Suprapubic skin (tissue), 4 donors: Measurements from ENCODE around the gene RAB3C. TPM values are rescaled to one million over a fixed set of nuclear protein-coding genes. Genes with fewer than 3 reads are reported as not detected.
"Not testable (repeated sequence)": the region's sequence is repeated elsewhere in the genome, so short reads cannot be mapped to it uniquely, and the experiment has no call there.

Experiments
- DNase-seq, 2 donors: peaks; one replicate each; pipeline ENCODE4 v3.0.0-alpha.2; 2019; ENCODE audit warnings: low spot score in 2 of 2
- H3K27ac ChIP-seq: fragments of 200-600 bp; sonication (generic); one replicate; pipeline ENCODE4 v1.5.1; 2019
- H3K27me3 ChIP-seq: fragments of 200-600 bp; sonication (generic); one replicate; pipeline ENCODE4 v1.5.1; 2019
- H3K36me3 ChIP-seq: fragments of 200-600 bp; sonication (generic); one replicate; pipeline ENCODE4 v1.5.1; 2019
- H3K4me1 ChIP-seq: fragments of 200-600 bp; sonication (generic); one replicate; pipeline ENCODE4 v1.5.1; 2019
- H3K4me3 ChIP-seq: fragments of 200-600 bp; sonication (generic); one replicate; pipeline ENCODE4 v1.5.1; 2019; ENCODE audit warnings: mild to moderate bottlenecking
- H3K9me3 ChIP-seq: fragments of 200-600 bp; sonication (generic); one replicate; pipeline ENCODE4 v1.5.1; 2019
- EP300 ChIP-seq: sonication (generic); formaldehyde crosslinking; IDR thresholded peaks from one replicate; pipeline ENCODE4 v1.6.1; 2017; ENCODE audit warnings: antibody characterized with exemption
- POLR2A ChIP-seq, 2 donors: fragments of 450-650 bp; IDR thresholded peaks; one replicate each; pipeline ENCODE4 v1.6.1; 2017; ENCODE audit warnings: antibody characterized with exemption in 2 of 2, mild to moderate bottlenecking in 2 of 2, moderate library complexity in 2 of 2
- POLR2AphosphoS5 ChIP-seq, 3 donors: sonication (generic); formaldehyde crosslinking; IDR thresholded peaks; one replicate each; pipeline ENCODE4 v1.6.1; 2017; ENCODE audit warnings: antibody characterized with exemption in 3 of 3
- WGBS: methylation state at CpG from one replicate; pipeline ENCODE4 v1.1.5; 2018; 5-methylcytosine and 5-hydroxymethylcytosine counted together
- total RNA-seq, 4 donors: library from RNA; depleted of rRNA; stranded (reverse); fragments of >200 nt; gene quantifications; one replicate each; pipeline ENCODE4 v1.1.0, GENCODE V29; 2016
- TF ChIP-seq, protein P1 (sequence below), 2 donors: fragments of 200-600 bp in 1 of 2; fragments of 450-650 bp in 1 of 2; sonication (generic) in 1 of 2; IDR thresholded peaks; one replicate each; pipeline ENCODE4 v1.5.1; 2016 to 2019; ENCODE audit warnings: antibody characterized with exemption in 2 of 2, mild to moderate bottlenecking in 1 of 2, moderate library complexity in 1 of 2

RAB3C gene
- total RNA-seq, 4 donors from 2014 or later, result 0.08 to 1.1 (median 0.27) TPM

GRCh38 chr5:58565033-58565432, 17.8 kb upstream of the RAB3C start:
- H3K36me3 ChIP-seq, result no peaks in the 10 kb centered on the region
- no peaks in the 10 kb centered on the region for H3K27me3 ChIP-seq
- WGBS, result 91% methylated on average over 4 of the region's 4 CpGs
- H3K9me3 ChIP-seq, result no peaks in the 10 kb centered on the region
- DNase-seq, result no peak
- no peak overlapping the region for H3K27ac ChIP-seq
- H3K4me3 ChIP-seq, result no peak overlapping the region
- no peaks in the 10 kb centered on the region for H3K4me1 ChIP-seq
- TF ChIP-seq POLR2AphosphoS5 (IDR thresholded peaks at IDR 0.05) (no peak), POLR2A (IDR thresholded peaks at IDR 0.05) (no peak), EP300 (no peak)
- TF ChIP-seq, protein P1, sequence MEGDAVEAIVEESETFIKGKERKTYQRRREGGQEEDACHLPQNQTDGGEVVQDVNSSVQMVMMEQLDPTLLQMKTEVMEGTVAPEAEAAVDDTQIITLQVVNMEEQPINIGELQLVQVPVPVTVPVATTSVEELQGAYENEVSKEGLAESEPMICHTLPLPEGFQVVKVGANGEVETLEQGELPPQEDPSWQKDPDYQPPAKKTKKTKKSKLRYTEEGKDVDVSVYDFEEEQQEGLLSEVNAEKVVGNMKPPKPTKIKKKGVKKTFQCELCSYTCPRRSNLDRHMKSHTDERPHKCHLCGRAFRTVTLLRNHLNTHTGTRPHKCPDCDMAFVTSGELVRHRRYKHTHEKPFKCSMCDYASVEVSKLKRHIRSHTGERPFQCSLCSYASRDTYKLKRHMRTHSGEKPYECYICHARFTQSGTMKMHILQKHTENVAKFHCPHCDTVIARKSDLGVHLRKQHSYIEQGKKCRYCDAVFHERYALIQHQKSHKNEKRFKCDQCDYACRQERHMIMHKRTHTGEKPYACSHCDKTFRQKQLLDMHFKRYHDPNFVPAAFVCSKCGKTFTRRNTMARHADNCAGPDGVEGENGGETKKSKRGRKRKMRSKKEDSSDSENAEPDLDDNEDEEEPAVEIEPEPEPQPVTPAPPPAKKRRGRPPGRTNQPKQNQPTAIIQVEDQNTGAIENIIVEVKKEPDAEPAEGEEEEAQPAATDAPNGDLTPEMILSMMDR (IDR thresholded peaks at IDR 0.05), result no peak

DNA sequence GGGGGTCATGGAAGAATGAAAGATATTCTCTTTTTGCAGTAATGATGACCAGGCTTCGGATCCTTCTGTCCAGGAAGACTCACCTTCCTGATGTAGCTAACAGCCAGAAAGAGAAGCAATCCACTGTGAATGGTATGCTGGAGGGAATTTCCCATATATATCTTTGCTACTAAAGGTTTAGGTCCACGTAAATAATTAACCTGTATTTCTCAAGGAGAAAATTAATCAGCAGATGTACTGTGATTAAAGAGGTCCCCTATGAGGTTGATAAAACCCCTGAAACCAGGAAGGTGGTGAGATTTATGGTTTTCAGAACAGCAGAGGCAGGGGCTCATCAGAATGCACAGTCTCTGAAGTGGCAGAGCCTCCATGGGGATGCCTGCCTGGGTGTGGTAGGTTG, 11.4 kb upstream of the RAB3C start:
- Histone ChIP-seq H3K27me3 (no peaks in the 10 kb centered on the region), H3K9me3 (no peaks in the 10 kb centered on the region), H3K27ac (no peak overlapping the region), H3K4me1 (no peaks in the 10 kb centered on the region), H3K4me3 (no peak overlapping the region), H3K36me3 (no peaks in the 10 kb centered on the region)
- TF ChIP-seq, protein P1 (IDR thresholded peaks at IDR 0.05), result no peak
- no peak for TF ChIP-seq EP300
- TF ChIP-seq POLR2AphosphoS5 (IDR thresholded peaks at IDR 0.05), result no peak
- TF ChIP-seq POLR2A (IDR thresholded peaks at IDR 0.05), result no peak
- DNase-seq, result no peak
- WGBS, result 78% methylated on average over 2 of the region's 2 CpGs

DNA sequence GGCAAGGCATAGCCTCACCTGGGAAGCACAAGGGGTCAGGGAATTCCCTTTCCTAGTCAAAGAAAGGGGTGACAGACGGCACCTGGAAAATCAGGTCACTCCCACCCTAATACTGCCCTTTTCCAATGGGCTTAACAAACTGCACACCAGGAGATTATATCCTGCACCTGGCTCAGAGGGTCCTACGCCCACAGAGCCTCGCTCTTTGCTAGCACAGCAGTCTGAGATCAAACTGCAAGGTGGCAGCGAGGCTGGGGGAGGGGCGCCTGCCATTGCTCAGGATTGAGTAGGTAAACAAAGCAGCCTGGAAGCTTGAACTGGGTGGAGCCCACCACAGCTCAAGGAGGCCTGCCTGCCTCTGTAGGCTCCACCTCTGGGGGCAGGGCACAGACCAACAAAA, 9.9 kb upstream of the RAB3C start:
- H3K36me3 ChIP-seq, H3K9me3 ChIP-seq, DNase-seq, H3K4me1 ChIP-seq, H3K27me3 ChIP-seq, H3K27ac ChIP-seq, H3K4me3 ChIP-seq: not testable (repeated sequence)
- 90% methylated on average over 4 of the region's 5 CpGs for WGBS

GRCh38 chr5:58579781-58580180, 3.1 kb upstream of the RAB3C start:
- no peaks in the 10 kb centered on the region for H3K9me3 ChIP-seq
- TF ChIP-seq POLR2A (IDR thresholded peaks at IDR 0.05) (no peak), EP300 (no peak), POLR2AphosphoS5 (IDR thresholded peaks at IDR 0.05) (no peak)
- TF ChIP-seq, protein P1 (IDR thresholded peaks at IDR 0.05), result no peak
- peaks cover 15% of the 10 kb centered on the region for H3K4me1 ChIP-seq
- no peak for DNase-seq
- H3K27ac ChIP-seq, result no peak overlapping the region
- WGBS, result 65% methylated on average over 4 of the region's 4 CpGs
- peaks cover 34% of the 10 kb centered on the region for H3K27me3 ChIP-seq
- no peak overlapping the region for H3K4me3 ChIP-seq
- H3K36me3 ChIP-seq, result no peaks in the 10 kb centered on the region

- Histone ChIP-seq H3K9me3 (no peaks in the 10 kb centered on the region), H3K27me3 (peaks cover 34% of the 10 kb centered on the region), H3K4me3 (peak overlapping the region; percentile 45), H3K27ac (no peak overlapping the region), H3K4me1 (peaks cover 15% of the 10 kb centered on the region), H3K36me3 (no peaks in the 10 kb centered on the region)
- 4% methylated on average over 38 of the region's 38 CpGs for WGBS
- TF ChIP-seq, protein P1 (IDR thresholded peaks at IDR 0.05), result no peak
- DNase-seq, result no peak
Measured at GRCh38 chr5:58582019-58582802, 664 bp upstream of the RAB3C start.

- no peak overlapping the region for H3K27ac ChIP-seq
- H3K9me3 ChIP-seq, result no peaks in the 10 kb centered on the region
- H3K27me3 ChIP-seq, result no peaks in the 10 kb centered on the region
- TF ChIP-seq POLR2AphosphoS5 (IDR thresholded peaks at IDR 0.05), result no peak
- no peak for TF ChIP-seq EP300
- TF ChIP-seq POLR2A (IDR thresholded peaks at IDR 0.05), result no peak
- TF ChIP-seq, protein P1 (IDR thresholded peaks at IDR 0.05), result no peak
- DNase-seq, result no peak
- H3K36me3 ChIP-seq, result no peaks in the 10 kb centered on the region
- no peaks in the 10 kb centered on the region for H3K4me1 ChIP-seq
- no peak overlapping the region for H3K4me3 ChIP-seq
Measured at GRCh38 chr5:58595952-58596351, 13.1 kb downstream of the RAB3C start.
